RWPE1 (cell line): ENCODE measurements around the gene ING3.

Source experiments
- CTCF ChIA-PET: fragments of 350-600 bp; sonication (Branson Sonifier 250); formaldehyde crosslinking; extraction: SDS; loops from one replicate; lab custom pipeline; 2021; lab: Yijun Ruan, JAX
- POLR2A ChIA-PET: fragments of 400-600 bp; formaldehyde crosslinking; extraction: SDS; loops from one replicate; lab custom pipeline; 2020; ENCODE audit warnings: antibody characterized with exemption; ENCODE audit not compliant: low non-redundant PET; lab: Yijun Ruan, JAX
- DNase-seq: peaks from one replicate; pipeline ENCODE4 v3.0.0; 2012; ENCODE audit warnings: low spot score
- H3K27ac ChIP-seq: fragments of 450-650 bp; 2 replicates; pipeline ENCODE4 v1.5.1; 2017
- TF ChIP-seq, protein P1 (sequence below): fragments of 450-650 bp; conservative IDR thresholded peaks from 2 replicates; pipeline ENCODE4 v1.5.1; 2017; ENCODE audit warnings: low read depth, mild to moderate bottlenecking

Gene ING3

DNA sequence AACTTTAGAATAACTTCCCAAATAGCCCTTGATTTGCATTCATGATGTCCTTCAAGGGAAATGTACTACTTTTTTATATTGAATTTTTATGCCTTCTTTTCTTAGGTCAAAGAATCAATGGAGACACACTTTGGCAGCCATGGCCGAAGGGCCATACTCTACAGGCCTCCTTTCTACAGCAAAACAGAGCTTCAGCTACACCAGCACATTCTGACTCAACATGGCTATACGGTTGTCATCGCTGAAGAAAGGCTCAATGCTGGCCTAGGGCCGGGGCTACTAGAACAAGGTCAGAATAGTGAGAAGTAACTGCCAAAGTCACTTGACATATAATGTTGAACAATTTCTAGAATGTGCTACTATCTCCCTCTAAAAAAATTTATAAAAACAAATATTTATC, 65.0 kb downstream of the ING3 start:
- no peak for DNase-seq
- POLR2A ChIA-PET: no interaction called here
- CTCF ChIA-PET: no interaction called here
- TF ChIP-seq, protein P1, sequence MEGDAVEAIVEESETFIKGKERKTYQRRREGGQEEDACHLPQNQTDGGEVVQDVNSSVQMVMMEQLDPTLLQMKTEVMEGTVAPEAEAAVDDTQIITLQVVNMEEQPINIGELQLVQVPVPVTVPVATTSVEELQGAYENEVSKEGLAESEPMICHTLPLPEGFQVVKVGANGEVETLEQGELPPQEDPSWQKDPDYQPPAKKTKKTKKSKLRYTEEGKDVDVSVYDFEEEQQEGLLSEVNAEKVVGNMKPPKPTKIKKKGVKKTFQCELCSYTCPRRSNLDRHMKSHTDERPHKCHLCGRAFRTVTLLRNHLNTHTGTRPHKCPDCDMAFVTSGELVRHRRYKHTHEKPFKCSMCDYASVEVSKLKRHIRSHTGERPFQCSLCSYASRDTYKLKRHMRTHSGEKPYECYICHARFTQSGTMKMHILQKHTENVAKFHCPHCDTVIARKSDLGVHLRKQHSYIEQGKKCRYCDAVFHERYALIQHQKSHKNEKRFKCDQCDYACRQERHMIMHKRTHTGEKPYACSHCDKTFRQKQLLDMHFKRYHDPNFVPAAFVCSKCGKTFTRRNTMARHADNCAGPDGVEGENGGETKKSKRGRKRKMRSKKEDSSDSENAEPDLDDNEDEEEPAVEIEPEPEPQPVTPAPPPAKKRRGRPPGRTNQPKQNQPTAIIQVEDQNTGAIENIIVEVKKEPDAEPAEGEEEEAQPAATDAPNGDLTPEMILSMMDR: no peak
- H3K27ac ChIP-seq: no peak overlapping the region

DNA sequence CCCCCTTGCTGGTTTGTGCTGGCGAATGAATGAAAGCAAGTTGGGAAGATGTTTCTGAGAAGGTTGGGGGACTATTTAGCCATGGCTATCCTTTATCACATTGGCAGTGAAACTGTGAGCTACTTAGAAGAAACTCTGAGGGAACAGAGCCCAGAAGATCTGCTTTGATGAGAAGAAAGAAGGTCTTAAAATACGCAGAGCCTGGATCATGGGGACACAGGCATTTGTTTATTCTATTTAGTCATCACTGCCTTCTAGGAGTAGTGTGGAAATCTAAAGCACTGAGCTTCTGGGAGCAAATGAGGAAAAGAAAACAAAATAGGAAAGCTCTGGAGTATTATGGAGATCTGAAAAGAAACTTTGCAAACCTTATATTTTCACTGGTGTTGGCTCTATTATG, 66.4 kb downstream of the ING3 start:
- CTCF ChIA-PET: no interaction called here
- POLR2A ChIA-PET: no interaction called here

DNA sequence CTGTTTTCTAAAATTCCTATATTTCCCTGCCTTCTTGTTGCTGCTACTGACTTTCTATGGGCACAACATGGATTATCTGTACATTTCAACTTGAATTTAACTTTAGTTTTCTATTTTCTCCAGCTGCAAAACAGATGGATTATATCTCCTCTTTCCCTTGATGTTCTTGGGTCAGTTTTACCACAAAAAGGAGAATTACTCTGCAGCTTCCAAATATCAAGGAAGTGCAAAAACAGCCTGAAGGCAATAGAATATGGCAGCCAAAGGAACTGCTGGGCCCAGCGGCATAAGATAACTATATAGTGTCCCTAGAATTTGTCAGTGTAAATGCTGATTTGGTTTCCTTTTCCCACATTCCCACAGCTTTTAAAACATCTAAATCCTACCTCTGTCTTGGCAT, 67.0 kb downstream of the ING3 start:
- DNase-seq: no peak
- TF ChIP-seq, protein P1: no peak
- CTCF ChIA-PET: no interaction called here
- POLR2A ChIA-PET: no interaction called here
- H3K27ac ChIP-seq: no peak overlapping the region

More for the DNA sequence above, 66.4 kb downstream of the ING3 start:
- H3K27ac ChIP-seq: no peak overlapping the region
- TF ChIP-seq, protein P1: no peak
- DNase-seq: no peak

DNA sequence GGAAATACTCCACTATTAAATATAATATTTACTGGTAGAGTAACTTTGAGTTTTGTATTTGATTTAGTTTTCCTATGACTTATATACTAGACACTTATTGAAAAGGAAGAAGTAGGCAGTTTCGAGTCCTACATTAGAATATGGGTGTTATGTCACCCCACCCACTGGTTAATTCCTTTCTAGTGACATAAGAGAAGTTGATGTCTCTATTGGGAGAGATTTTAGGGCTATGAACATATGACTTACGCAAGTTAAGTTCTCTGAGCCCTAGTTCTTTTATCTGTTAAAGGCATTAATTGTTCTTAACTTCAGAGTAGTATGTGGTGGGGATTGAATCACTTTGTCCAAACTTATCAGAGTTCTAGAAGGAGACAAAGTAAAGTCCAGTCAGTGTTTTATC, 68.4 kb downstream of the ING3 start:
- DNase-seq: no peak
- ChIA-PET POLR2A (no interaction called here), CTCF (no interaction called here)
- no peak overlapping the region for H3K27ac ChIP-seq
- TF ChIP-seq, protein P1: no peak

DNA sequence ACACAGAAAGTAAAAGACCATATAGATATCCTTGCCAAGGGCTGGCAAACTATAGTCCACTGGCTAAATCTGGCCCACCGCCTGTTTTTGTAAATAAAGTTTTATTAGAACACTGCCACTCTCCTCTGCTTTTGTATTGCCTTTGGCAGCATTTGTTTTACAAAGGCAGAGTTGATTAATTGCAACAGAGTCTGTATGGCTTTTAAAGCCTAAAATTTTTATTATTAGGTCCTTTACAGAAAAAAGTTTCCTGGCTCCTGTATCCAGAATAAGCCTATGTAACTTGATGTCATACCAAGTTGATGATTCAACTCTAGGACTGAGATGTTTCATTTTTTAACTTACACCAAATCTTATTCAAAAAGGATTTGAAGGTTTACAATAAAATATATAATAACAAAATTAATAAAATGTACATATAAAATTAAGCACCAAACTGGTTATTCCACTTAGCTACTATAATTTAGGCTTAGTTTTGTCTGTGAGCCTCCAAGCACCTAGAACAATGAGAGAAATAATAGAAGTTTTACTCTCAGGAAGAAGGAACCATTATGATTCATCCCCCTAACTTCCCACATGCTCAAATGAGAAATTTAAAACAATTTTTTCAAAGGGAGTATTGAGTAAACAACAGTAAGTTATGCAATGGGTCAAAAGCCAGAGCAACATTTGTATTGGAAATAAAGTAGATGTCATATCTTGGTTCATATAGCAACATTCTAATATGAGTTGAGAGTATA, 69.8 kb downstream of the ING3 start:
- DNase-seq: peak; percentile 32
- H3K27ac ChIP-seq: no peak overlapping the region
- TF ChIP-seq, protein P1: no peak
- POLR2A ChIA-PET: no interaction called here
- CTCF ChIA-PET: no interaction called here

DNA sequence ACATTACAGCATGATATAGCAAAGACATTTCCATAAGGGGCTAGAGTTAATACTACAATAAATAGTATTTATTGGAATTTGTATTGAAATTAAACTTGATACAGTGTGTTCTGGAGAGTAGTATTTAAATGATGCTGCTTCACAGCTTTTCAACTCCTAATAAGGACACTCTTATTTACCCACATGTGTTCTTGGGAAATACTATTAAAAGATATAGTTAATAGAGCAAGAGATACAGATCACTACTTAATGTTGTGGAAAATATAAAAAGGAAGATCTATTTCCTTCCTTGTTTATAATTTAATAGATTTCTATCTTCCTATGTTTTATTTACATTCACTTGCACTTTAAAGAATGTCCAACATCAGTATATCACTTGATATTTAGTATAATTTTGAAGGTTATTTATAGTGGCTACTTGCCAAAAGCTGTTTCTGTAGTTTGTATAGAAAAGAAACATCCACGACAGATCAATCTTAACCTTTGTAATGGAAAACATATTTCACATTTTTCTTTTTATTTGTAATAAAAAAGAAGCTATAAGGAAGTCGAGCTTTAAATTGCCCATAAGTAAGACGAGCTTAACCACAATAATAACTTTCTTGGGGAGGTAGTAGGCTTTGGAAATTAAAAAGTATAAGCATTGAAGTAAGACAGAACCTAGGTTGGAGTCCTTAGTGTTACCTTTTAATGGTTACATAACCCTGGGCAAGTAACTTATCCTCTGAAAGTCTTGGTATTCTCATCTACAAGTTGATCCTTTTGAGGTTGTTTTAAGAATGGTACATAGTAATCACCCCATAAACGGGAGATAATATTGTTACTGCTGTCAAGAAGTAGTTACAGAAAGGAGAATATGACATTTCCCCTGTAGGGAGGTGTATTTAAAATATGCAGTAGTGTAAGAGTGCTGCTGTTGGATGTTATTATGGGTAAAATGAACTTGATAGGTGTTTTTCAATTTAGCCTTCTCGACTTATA, 70.7 kb downstream of the ING3 start:
- ChIA-PET POLR2A (no interaction called here), CTCF (interaction anchor here (0.8 kb wide), 1 partner anchor 10 kb away, joined by 3 read pairs; no protein-coding TSS in a partner anchor)
- H3K27ac ChIP-seq: no peak overlapping the region
- no peak for DNase-seq
- TF ChIP-seq, protein P1: no peak
